ENCODE data around the gene ZNF521.

ZNF521 gene

GRCh38 chr18:25243754-25244153, 108.2 kb downstream of the ZNF521 start:
- H2BK5ac ChIP-seq (ENCODE audit: low read depth, low read length, poor library complexity) = no peak overlapping the region
- H3K9me3 ChIP-seq (ENCODE audit: insufficient read depth, low read depth, low read length) = no peaks in the 10 kb centered on the region
- H3K27me3 ChIP-seq (ENCODE audit: insufficient read depth, low read length) = no peaks in the 10 kb centered on the region
- no peak overlapping the region for H2AK5ac ChIP-seq (ENCODE audit: low read length)
- H4K12ac ChIP-seq (ENCODE audit: low read depth, low read length) = no peak overlapping the region
- no peaks in the 10 kb centered on the region for H3K79me2 ChIP-seq (ENCODE audit: control insufficient read depth, insufficient read depth, low read length, poor library complexity)
- peaks cover 4 to 5% of the 10 kb centered on the region in 2 experiments for H3K4me1 ChIP-seq (ENCODE audit: control insufficient read depth in 1 of 2, insufficient read depth in 2 of 2, low read length in 2 of 2)
- no peak overlapping the region for H2AFZ ChIP-seq (ENCODE audit: insufficient read depth, low read length, poor library complexity)
- H2BK120ac ChIP-seq (ENCODE audit: insufficient read depth, low read length, poor library complexity) = no peak overlapping the region
- no peak overlapping the region for H3K9ac ChIP-seq (ENCODE audit: low read length)
- no peak overlapping the region for H4K91ac ChIP-seq (ENCODE audit: low read depth, low read length)
- no peak overlapping the region for H3K18ac ChIP-seq (ENCODE audit: low read length)
- WGBS (ENCODE audit: extremely low coverage, insufficient coverage, insufficient read length) = no CpG with 5 or more reads among the region's 1 CpG
- H4K8ac ChIP-seq (ENCODE audit: low read depth, low read length) = no peak overlapping the region
- H3K4me2 ChIP-seq (ENCODE audit: low read length) = no peak overlapping the region
- no peak overlapping the region for H3K27ac ChIP-seq (ENCODE audit: low read depth, low read length)
- H3K4ac ChIP-seq (ENCODE audit: low read depth, low read length) = no peak overlapping the region
- no peaks in the 10 kb centered on the region for H3K79me1 ChIP-seq (ENCODE audit: low read length)
- no peak overlapping the region for H3K23ac ChIP-seq (ENCODE audit: low read length)
- H3K14ac ChIP-seq (ENCODE audit: low read length) = no peak overlapping the region
- H2BK12ac ChIP-seq (ENCODE audit: low read length) = no peak overlapping the region
- peaks cover 1 to 3% of the 10 kb centered on the region in 2 experiments for H3K36me3 ChIP-seq (ENCODE audit: control insufficient read depth in 1 of 2, insufficient read depth in 2 of 2, low read length in 2 of 2)
- no peak overlapping the region for H3K4me3 ChIP-seq (ENCODE audit: low read depth, low read length)
- no peak for DNase-seq

- H3K79me1 ChIP-seq (ENCODE audit: low read length) = no peaks in the 10 kb centered on the region
- H4K8ac ChIP-seq (ENCODE audit: low read depth, low read length) = no peak overlapping the region
- no peak overlapping the region for H3K14ac ChIP-seq (ENCODE audit: low read length)
- no peak overlapping the region for H3K27ac ChIP-seq (ENCODE audit: low read depth, low read length)
- no peak overlapping the region for H2BK5ac ChIP-seq (ENCODE audit: low read depth, low read length, poor library complexity)
- H3K4ac ChIP-seq (ENCODE audit: low read depth, low read length) = no peak overlapping the region
- H3K79me2 ChIP-seq (ENCODE audit: control insufficient read depth, insufficient read depth, low read length, poor library complexity) = no peaks in the 10 kb centered on the region
- DNase-seq = no peak
- H3K36me3 ChIP-seq (ENCODE audit: control insufficient read depth in 1 of 2, insufficient read depth in 2 of 2, low read length in 2 of 2) = peaks cover 1 to 3% of the 10 kb centered on the region in 2 experiments
- no peaks in the 10 kb centered on the region for H3K27me3 ChIP-seq (ENCODE audit: insufficient read depth, low read length)
- no peak overlapping the region for H2BK120ac ChIP-seq (ENCODE audit: insufficient read depth, low read length, poor library complexity)
- no peak overlapping the region for H4K12ac ChIP-seq (ENCODE audit: low read depth, low read length)
- H3K9ac ChIP-seq (ENCODE audit: low read length) = no peak overlapping the region
- H4K91ac ChIP-seq (ENCODE audit: low read depth, low read length) = no peak overlapping the region
- no peak overlapping the region for H2AFZ ChIP-seq (ENCODE audit: insufficient read depth, low read length, poor library complexity)
- no peak overlapping the region for H3K4me3 ChIP-seq (ENCODE audit: low read depth, low read length)
- no peak overlapping the region for H3K4me2 ChIP-seq (ENCODE audit: low read length)
- no peak overlapping the region for H3K23ac ChIP-seq (ENCODE audit: low read length)
- no peaks in the 10 kb centered on the region for H3K9me3 ChIP-seq (ENCODE audit: insufficient read depth, low read depth, low read length)
- H2BK12ac ChIP-seq (ENCODE audit: low read length) = no peak overlapping the region
- H3K18ac ChIP-seq (ENCODE audit: low read length) = no peak overlapping the region
- no CpG with 5 or more reads among the region's 2 CpGs for WGBS (ENCODE audit: extremely low coverage, insufficient coverage, insufficient read length)
- no peak overlapping the region for H2AK5ac ChIP-seq (ENCODE audit: low read length)
- peaks cover 4 to 5% of the 10 kb centered on the region in 2 experiments for H3K4me1 ChIP-seq (ENCODE audit: control insufficient read depth in 1 of 2, insufficient read depth in 2 of 2, low read length in 2 of 2)
These were observed 108.7 kb downstream of the ZNF521 start for GRCh38 chr18:25243257-25243656.

- Histone ChIP-seq H3K4me2 (ENCODE audit: low read length) (no peak overlapping the region), H2BK120ac (ENCODE audit: insufficient read depth, low read length, poor library complexity) (no peak overlapping the region), H2AFZ (ENCODE audit: insufficient read depth, low read length, poor library complexity) (no peak overlapping the region), H3K4ac (ENCODE audit: low read depth, low read length) (no peak overlapping the region), H3K79me2 (ENCODE audit: control insufficient read depth, insufficient read depth, low read length, poor library complexity) (no peaks in the 10 kb centered on the region), H3K9me3 (ENCODE audit: insufficient read depth, low read depth, low read length) (no peaks in the 10 kb centered on the region), H3K4me3 (ENCODE audit: low read depth, low read length) (no peak overlapping the region), H3K27ac (ENCODE audit: low read depth, low read length) (no peak overlapping the region), H3K18ac (ENCODE audit: low read length) (no peak overlapping the region), H2BK12ac (ENCODE audit: low read length) (no peak overlapping the region), H3K23ac (ENCODE audit: low read length) (no peak overlapping the region), H3K36me3 (ENCODE audit: control insufficient read depth in 1 of 2, insufficient read depth in 2 of 2, low read length in 2 of 2) (peaks cover 0 to 3% of the 10 kb centered on the region in 2 experiments), H2BK5ac (ENCODE audit: low read depth, low read length, poor library complexity) (no peak overlapping the region), H3K27me3 (ENCODE audit: insufficient read depth, low read length) (no peaks in the 10 kb centered on the region), H3K14ac (ENCODE audit: low read length) (no peak overlapping the region), H2AK5ac (ENCODE audit: low read length) (no peak overlapping the region), H4K91ac (ENCODE audit: low read depth, low read length) (no peak overlapping the region), H3K79me1 (ENCODE audit: low read length) (no peaks in the 10 kb centered on the region), H3K9ac (ENCODE audit: low read length) (no peak overlapping the region), H4K12ac (ENCODE audit: low read depth, low read length) (no peak overlapping the region), H4K8ac (ENCODE audit: low read depth, low read length) (no peak overlapping the region), H3K4me1 (ENCODE audit: control insufficient read depth in 1 of 2, insufficient read depth in 2 of 2, low read length in 2 of 2) (peaks cover 4 to 5% of the 10 kb centered on the region in 2 experiments)
- DNase-seq = no peak
- WGBS (ENCODE audit: extremely low coverage, insufficient coverage, insufficient read length) = no CpG with 5 or more reads among the region's 5 CpGs
These were observed 111.6 kb downstream of the ZNF521 start for GRCh38 chr18:25240420-25240770.

- H3K9ac ChIP-seq (ENCODE audit: low read length) = no peak overlapping the region
These were observed 112.2 kb downstream of the ZNF521 start for GRCh38 chr18:25239581-25240419.

More at GRCh38 chr18:25239581-25240419, 112.2 kb downstream of the ZNF521 start:
- no peak overlapping the region for H3K18ac ChIP-seq (ENCODE audit: low read length)
- no CpG with 5 or more reads among the region's 5 CpGs for WGBS (ENCODE audit: extremely low coverage, insufficient coverage, insufficient read length)
- no peak overlapping the region for H2BK5ac ChIP-seq (ENCODE audit: low read depth, low read length, poor library complexity)
- H3K23ac ChIP-seq (ENCODE audit: low read length) = no peak overlapping the region
- peak overlapping the region; percentile 34 for H3K27ac ChIP-seq (ENCODE audit: low read depth, low read length)
- no peak overlapping the region for H4K12ac ChIP-seq (ENCODE audit: low read depth, low read length)
- H3K27me3 ChIP-seq (ENCODE audit: insufficient read depth, low read length) = no peaks in the 10 kb centered on the region
- H2BK12ac ChIP-seq (ENCODE audit: low read length) = no peak overlapping the region
- no peaks in the 10 kb centered on the region for H3K9me3 ChIP-seq (ENCODE audit: insufficient read depth, low read depth, low read length)
- no peak overlapping the region for H3K4ac ChIP-seq (ENCODE audit: low read depth, low read length)
- no peak overlapping the region for H2AK5ac ChIP-seq (ENCODE audit: low read length)
- peaks cover 4 to 5% of the 10 kb centered on the region in 2 experiments for H3K4me1 ChIP-seq (ENCODE audit: control insufficient read depth in 1 of 2, insufficient read depth in 2 of 2, low read length in 2 of 2)
- H3K79me1 ChIP-seq (ENCODE audit: low read length) = no peaks in the 10 kb centered on the region
- no peak overlapping the region for H4K91ac ChIP-seq (ENCODE audit: low read depth, low read length)
- no peak overlapping the region for H3K4me2 ChIP-seq (ENCODE audit: low read length)
- no peak overlapping the region for H3K4me3 ChIP-seq (ENCODE audit: low read depth, low read length)
- no peak overlapping the region for H4K8ac ChIP-seq (ENCODE audit: low read depth, low read length)
- H3K79me2 ChIP-seq (ENCODE audit: control insufficient read depth, insufficient read depth, low read length, poor library complexity) = no peaks in the 10 kb centered on the region
- H2BK120ac ChIP-seq (ENCODE audit: insufficient read depth, low read length, poor library complexity) = no peak overlapping the region
- no peak overlapping the region for H3K14ac ChIP-seq (ENCODE audit: low read length)
- DNase-seq = no peak
- peaks cover 0 to 3% of the 10 kb centered on the region in 2 experiments for H3K36me3 ChIP-seq (ENCODE audit: control insufficient read depth in 1 of 2, insufficient read depth in 2 of 2, low read length in 2 of 2)
- H2AFZ ChIP-seq (ENCODE audit: insufficient read depth, low read length, poor library complexity) = no peak overlapping the region
